HPDE6-E6E7 (cell line): Measurements from ENCODE around the gene SGK2.
"Not testable (repeated sequence)": the region's sequence is repeated elsewhere in the genome, so short reads cannot be mapped to it uniquely, and the experiment has no call there.

ENCODE experiments used
- DNase-seq: peaks from one replicate; pipeline ENCODE4 v3.0.0; 2011; ENCODE audit warnings: missing footprints; ENCODE audit errors: extremely low spot score

Gene SGK2

GRCh38 chr20:43563429-43563828 lies 4.6 kb downstream of the SGK2 start:
- DNase-seq = no peak

DNA sequence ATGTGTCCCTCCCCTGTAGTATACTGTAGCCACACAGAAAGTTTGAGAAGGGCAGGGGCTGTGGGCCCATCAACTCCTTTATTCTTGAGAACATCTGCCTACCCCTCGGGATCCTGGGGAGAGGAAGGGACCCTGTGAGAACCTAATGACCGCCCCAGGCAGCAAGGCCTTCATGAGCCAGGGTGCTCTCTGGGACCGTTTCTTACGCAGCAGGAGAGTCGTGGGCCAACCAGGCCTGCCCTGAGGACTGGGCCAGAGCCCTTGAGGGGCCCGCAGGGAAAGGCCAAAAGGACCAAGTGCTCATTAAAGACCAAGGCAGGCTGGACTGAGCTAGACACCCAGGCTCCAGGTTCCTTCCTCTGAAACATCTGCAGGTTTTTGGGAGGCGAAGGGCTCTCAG lies 5.2 kb downstream of the SGK2 start:
- DNase-seq = no peak

GRCh38 chr20:43564455-43564854 lies 5.6 kb downstream of the SGK2 start:
- DNase-seq = no peak

GRCh38 chr20:43564993-43565757 lies 6.3 kb downstream of the SGK2 start:
- DNase-seq = no peak

GRCh38 chr20:43565758-43566104 lies 6.9 kb downstream of the SGK2 start:
- DNase-seq = no peak

GRCh38 chr20:43567477-43567876 lies 8.7 kb downstream of the SGK2 start:
- DNase-seq = no peak

DNA sequence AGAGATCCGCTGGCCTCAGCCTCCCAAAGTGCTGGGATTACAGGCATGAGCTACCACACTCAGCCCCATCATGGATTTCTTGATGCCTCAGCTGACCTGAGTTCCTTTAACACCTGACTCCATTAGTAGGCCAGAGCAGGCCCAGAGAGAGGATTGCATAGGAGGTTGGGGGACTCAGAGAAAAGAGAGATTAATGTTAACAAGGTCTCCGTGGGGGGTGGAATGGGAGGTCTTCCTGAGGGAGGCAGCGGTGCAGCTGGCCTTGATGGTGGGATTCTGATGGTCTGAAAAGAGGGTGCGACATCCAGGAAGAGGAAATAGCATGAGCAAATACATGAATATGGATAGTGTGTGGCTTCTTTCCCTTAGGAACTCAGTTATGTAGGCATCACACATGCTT lies 9.9 kb downstream of the SGK2 start:
- no peak for DNase-seq

DNA sequence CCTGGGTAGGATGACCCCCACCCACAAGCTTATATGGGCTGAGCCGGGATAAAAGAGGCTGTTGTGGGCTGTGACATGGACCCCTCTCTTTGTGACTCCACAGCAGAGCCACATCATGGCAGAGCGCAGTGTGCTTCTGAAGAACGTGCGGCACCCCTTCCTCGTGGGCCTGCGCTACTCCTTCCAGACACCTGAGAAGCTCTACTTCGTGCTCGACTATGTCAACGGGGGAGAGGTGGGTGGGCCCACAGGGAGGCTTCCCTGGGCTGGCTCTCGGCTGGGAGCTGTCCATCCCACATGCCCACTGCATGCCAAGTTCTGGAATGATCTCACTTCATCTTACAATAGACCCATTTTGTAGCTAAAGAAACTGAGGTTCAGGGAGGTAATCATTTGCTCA lies 10.5 kb downstream of the SGK2 start:
- no peak for DNase-seq

DNA sequence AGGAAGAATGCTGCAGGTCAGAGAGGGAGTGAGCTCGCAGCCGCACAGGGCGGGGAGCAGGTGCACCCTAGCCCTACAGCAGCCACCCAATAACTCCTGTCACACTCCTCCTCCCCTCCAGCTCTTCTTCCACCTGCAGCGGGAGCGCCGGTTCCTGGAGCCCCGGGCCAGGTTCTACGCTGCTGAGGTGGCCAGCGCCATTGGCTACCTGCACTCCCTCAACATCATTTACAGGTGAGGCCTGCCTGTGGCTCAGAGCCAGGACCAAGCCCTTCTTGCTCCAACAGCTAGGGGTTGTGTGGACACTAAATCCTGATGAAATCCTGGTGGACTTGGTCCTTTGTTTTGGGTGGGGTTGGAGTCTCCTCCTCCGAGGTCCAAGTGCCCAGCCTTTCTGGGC lies 11.7 kb downstream of the SGK2 start:
- no peak for DNase-seq

DNA sequence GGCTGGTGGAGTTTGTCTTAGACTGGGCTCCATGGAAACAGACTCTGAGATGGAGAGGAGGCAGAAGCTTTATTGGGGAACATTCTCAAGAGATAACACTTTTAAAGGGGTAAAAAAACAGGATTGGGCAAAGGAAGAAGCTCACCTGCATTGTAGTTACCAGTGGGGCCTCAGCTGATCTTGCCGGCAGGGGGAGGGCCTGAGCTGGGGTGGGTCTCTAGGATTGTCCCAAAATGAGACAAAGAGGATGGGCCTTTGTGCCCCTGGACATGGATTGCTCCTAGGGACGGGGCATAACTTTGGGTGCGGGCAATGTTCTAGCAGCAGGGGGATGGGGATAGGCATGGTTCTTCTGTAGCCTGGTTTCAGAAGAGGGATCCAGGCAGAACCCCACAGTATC lies 12.5 kb downstream of the SGK2 start:
- no peak for DNase-seq

DNA sequence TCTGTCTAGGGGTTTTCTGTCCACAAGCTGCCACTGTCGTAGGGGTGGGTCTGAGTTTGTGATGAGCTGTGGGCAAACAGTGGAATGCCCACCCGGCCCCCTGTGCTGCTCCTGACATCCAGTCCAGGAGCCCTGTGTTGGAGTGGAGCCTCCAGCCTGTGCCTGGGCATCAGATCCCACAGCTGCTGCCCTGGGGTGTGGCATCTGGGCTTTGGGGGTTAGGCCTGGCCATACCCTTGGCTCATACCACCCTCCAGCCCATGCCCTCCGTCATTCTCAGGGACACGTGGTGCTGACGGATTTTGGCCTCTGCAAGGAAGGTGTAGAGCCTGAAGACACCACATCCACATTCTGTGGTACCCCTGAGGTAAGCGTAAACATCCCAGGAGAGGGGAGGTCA lies 12.9 kb downstream of the SGK2 start:
- DNase-seq = no peak

- DNase-seq = no peak
Observed at GRCh38 chr20:43572891-43573290, 14.1 kb downstream of the SGK2 start.

DNA sequence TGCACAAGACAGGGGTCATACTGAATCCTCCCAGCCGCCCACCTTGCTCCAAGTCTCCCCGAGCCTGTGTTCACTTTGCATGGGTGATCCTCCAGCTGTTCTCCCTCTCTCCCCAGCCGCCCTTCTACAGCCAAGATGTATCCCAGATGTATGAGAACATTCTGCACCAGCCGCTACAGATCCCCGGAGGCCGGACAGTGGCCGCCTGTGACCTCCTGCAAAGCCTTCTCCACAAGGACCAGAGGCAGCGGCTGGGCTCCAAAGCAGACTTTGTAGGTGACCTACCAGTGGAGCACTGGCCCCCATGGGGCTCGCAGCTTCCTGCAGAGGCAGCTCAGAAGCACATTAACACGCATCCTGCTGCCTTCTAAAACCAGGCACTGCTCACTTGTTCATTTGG lies 17.3 kb downstream of the SGK2 start:
- DNase-seq = no peak

GRCh38 chr20:43579861-43580793 lies 21.3 kb downstream of the SGK2 start:
- no peak for DNase-seq

GRCh38 chr20:43583133-43583864 lies 24.5 kb downstream of the SGK2 start:
- DNase-seq = no peak

GRCh38 chr20:43583982-43584432 lies 25.2 kb downstream of the SGK2 start:
- DNase-seq = no peak

DNA sequence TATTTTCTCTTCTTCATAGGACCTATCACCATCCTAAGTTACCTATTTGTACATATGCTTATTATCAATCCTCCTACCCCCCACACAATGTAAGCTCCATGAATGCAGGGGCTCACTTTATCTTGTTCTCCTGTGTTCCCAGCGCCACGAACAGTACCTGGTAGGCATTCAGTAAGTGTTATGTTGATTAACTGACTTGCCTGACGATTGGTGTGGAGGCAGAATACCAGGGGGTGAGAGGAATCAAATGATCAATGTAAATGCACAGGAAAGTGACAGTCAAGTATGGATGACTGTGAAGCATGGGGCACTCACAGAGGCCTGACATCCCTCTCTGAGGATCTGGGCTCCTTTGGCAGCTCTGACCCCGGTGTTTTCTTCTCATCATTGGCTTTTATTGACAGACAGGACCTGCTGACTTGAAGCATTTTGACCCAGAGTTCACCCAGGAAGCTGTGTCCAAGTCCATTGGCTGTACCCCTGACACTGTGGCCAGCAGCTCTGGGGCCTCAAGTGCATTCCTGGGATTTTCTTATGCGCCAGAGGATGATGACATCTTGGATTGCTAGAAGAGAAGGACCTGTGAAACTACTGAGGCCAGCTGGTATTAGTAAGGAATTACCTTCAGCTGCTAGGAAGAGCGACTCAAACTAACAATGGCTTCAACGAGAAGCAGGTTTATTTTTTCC lies 25.8 kb downstream of the SGK2 start:
- DNase-seq = no peak

DNA sequence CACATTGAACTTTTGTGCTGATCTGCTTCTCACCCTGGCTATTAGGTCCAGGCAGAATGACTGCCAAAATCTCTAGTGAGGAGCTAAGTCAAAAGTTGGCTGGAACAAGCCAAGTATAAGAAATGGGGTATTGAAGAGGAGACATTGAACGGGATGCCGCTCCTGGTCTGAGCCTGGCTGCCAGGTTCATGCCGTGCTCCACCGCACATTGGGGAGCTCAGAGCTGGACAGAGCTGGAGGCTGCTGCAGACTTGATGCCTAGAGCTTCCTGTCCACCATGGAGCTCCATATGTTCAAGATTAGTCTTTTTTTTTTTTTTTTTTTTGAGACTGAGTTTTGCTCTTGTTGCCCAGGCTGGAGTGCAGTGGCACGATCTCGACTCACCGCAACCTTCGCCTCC lies 27.8 kb downstream of the SGK2 start:
- DNase-seq = no peak

DNA sequence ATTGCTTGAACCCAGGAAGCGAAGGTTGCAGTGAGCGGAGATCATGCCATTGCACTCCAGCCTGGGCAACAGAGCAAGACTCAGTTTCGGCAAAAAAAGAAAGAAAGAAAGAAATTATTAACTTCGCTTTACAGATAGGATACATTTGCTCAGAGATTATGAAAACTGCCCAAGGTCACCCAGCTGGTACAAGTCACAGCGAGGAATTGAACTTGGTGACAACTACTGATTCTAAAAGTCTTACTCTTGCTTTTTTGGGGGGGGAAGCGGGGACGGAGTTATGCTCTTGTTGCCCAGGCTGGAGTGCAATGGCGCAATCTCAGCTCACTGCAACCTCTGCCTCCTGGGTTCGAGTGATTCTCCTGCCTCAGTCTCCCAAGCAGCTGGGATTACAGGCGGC lies 29.7 kb downstream of the SGK2 start:
- not testable (repeated sequence) for DNase-seq

GRCh38 chr20:43590036-43590391 lies 31.2 kb downstream of the SGK2 start:
- no peak for DNase-seq

DNA sequence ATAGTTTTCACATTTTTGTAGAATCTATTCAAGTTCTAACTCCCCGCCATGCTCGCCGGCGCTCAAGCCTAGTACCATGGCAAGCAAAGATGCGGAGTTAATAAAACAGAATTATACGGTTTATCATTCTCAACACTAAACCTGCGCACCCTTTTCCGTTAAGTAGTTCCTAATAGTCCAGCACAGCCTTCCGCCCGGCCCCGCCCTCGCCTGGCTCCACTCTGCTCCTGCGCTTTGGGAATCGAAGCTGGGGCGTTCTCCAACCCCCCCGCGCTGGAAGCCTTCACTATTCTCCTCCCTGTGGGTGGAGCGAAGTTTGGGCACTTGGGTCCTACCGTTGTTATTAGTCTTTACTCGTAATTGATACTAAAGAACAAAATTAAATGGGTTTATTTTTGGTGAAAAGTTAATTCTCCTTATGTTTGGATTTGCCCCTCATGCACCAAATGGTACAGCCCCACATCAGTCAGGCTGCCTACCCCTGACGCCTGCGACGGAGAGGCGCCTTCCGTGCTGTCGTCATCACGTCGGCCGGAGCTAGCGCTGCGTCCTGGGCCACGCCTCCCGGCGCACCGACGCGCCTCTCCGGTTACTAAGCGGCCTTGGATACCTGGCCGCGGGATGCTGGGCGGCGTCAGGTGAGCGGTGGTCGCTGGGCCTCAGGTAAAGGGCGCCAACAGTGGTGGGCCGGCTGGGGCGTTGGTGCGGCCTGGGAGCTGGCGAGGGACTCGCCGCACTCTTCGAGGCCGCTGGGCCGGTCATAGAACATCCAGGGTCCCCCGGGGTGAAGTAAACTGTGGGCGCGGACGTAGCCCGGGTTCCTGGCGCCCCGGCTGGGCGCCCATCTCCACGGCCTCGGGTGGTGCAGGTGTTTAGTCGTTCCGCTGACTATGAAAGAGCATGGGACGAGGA lies 31.8 kb downstream of the SGK2 start, which contains the start of gene IFT52:
Gene IFT52 (plus strand): TSS at position 546 of the 912 bp plus-strand sequence. CDS start 3,762 bp downstream, outside the sequence.
- DNase-seq = peak; percentile 100
